Activated CD4-positive, alpha-beta T cell treated with anti-CD3 and anti-CD28 coated beads, Interleukin-2, amount 50 U/mL, for 4 hours (primary cell): Measurements from ENCODE around the gene THOC5.
"Not testable (repeated sequence)": the region's sequence is repeated elsewhere in the genome, so short reads cannot be mapped to it uniquely, and the experiment has no call there.

Source experiments
- DNase-seq, 2 experiments: peaks; one replicate each; pipeline ENCODE4 v3.0.0-alpha.2; 2020

The THOC5 gene

GRCh38 chr22:29503811-29504372 is 49.7 kb downstream of the THOC5 start:
- no peak for DNase-seq

- DNase-seq: no peak
These were observed 53.7 kb downstream of the THOC5 start for GRCh38 chr22:29499852-29500251.

- no peak for DNase-seq
These were observed 59.9 kb downstream of the THOC5 start for GRCh38 chr22:29493636-29494035.

- DNase-seq: no peak
These were observed 62.5 kb downstream of the THOC5 start for GRCh38 chr22:29491012-29491411.

- DNase-seq: not testable (repeated sequence)
These were observed 64.3 kb downstream of the THOC5 start for GRCh38 chr22:29489127-29489780.

- no peak for DNase-seq
These were observed 66.1 kb downstream of the THOC5 start for GRCh38 chr22:29487426-29487986.

- DNase-seq: no peak
These were observed 68.1 kb downstream of the THOC5 start for GRCh38 chr22:29485448-29485847.

GRCh38 chr22:29484642-29485041 is 68.9 kb downstream of the THOC5 start:
- DNase-seq: no peak

- no peak for DNase-seq
These were observed 70.3 kb downstream of the THOC5 start for GRCh38 chr22:29483254-29483653.

- no peak for DNase-seq
These were observed 70.8 kb downstream of the THOC5 start for GRCh38 chr22:29482726-29483125.

GRCh38 chr22:29482253-29482652 is 71.3 kb downstream of the THOC5 start:
- no peak for DNase-seq

- no peak for DNase-seq
These were observed 72.1 kb downstream of the THOC5 start for GRCh38 chr22:29481265-29482000.

- DNase-seq: peak in 1 of 2 experiments; percentile 9
These were observed 72.9 kb downstream of the THOC5 start for GRCh38 chr22:29480512-29481264.

GRCh38 chr22:29480262-29480511 is 73.4 kb downstream of the THOC5 start:
- no peak for DNase-seq

- DNase-seq: no peak
These were observed 73.9 kb downstream of the THOC5 start, which contains the start of gene NEFH for GRCh38 chr22:29479417-29480261. TSS of gene NEFH (plus strand) at chr22:29480218. CDS start at chr22:29480263, 45 bp downstream.

- peak in 1 of 2 experiments; percentile 13 for DNase-seq
These were observed 75.0 kb downstream of the THOC5 start for GRCh38 chr22:29478326-29479276.

GRCh38 chr22:29477723-29478318 is 75.7 kb downstream of the THOC5 start:
- no peak for DNase-seq

- no peak for DNase-seq
These were observed 77.4 kb downstream of the THOC5 start for GRCh38 chr22:29476116-29476515.

- DNase-seq: no peak
These were observed 78.0 kb downstream of the THOC5 start for GRCh38 chr22:29475550-29475949.

GRCh38 chr22:29473001-29473400 is 80.6 kb downstream of the THOC5 start:
- DNase-seq: no peak
